ENCODE data around the gene ST6GAL1. TPM values are rescaled to one million over a fixed set of nuclear protein-coding genes. Genes with fewer than 3 reads are reported as not detected.

ST6GAL1 gene
- polyA plus RNA-seq, 1 of the 3 experiments (the other 2 are of a cell fraction) = 3.9 TPM

GRCh38 chr3:186942168-186942567 is 11.8 kb downstream of the ST6GAL1 start:
- DNase-seq = no peak
- ChIA-PET CTCF (interaction anchor here (0.7 kb wide), 1 partner anchor 120 kb away, joined by 3 read pairs; no protein-coding TSS in a partner anchor), POLR2A (no interaction called here)

More at GRCh38 chr3:186942168-186942567, 11.8 kb downstream of the ST6GAL1 start:
- H3F3A ChIP-seq (replicated peaks; ENCODE audit: insufficient read depth) = no peaks in the 10 kb centered on the region
- H3K9me3 ChIP-seq = no peaks in the 10 kb centered on the region
- H3K4me1 ChIP-seq (ENCODE audit: control insufficient read depth in 1 of 2, insufficient read depth in 2 of 2, low read depth in 1 of 2, low read length in 1 of 2) = no peaks in the 10 kb centered on the region; a peak in 1 of 4 replicates
- no peak overlapping the region for H2AFZ ChIP-seq (ENCODE audit: low read depth)
- no peak for TF ChIP-seq USF2 (IDR thresholded peaks at IDR 0.05; ENCODE audit: borderline replicate concordance, low read depth, low read length)
- TF ChIP-seq TCF12 (IDR thresholded peaks at IDR 0.05) = no peak
- TF ChIP-seq FOXJ3 (CRISPR knock-in tag; IDR thresholded peaks at IDR 0.05) = no peak
- no peak for TF ChIP-seq GABPA (IDR thresholded peaks at IDR 0.05; ENCODE audit: low read depth)
- no peak for TF ChIP-seq RXRA (IDR thresholded peaks at IDR 0.05; ENCODE audit: borderline replicate concordance, low read depth)
- no peak for TF ChIP-seq EP300 (IDR thresholded peaks at IDR 0.05; ENCODE audit: borderline replicate concordance in 1 of 2, low read depth in 1 of 2, low read length in 1 of 2)
- no peak for TF ChIP-seq SMC3 (IDR thresholded peaks at IDR 0.05; ENCODE audit: low read depth, low read length)
- TF ChIP-seq YY1 (IDR thresholded peaks at IDR 0.05; ENCODE audit: low read depth) = no peak
- no peak for TF ChIP-seq CTCF (IDR thresholded peaks at IDR 0.05)
- no peak for TF ChIP-seq USF1 (IDR thresholded peaks at IDR 0.05; ENCODE audit: borderline replicate concordance, low read depth)
- TF ChIP-seq MAX (IDR thresholded peaks at IDR 0.05; ENCODE audit: low read depth) = no peak
- no peak for TF ChIP-seq ZBTB33 (IDR thresholded peaks at IDR 0.05; ENCODE audit: borderline replicate concordance, low read depth)
- no peak overlapping the region for H3K9ac ChIP-seq
- H3K36me3 ChIP-seq (replicated peaks in 1 of 2; ENCODE audit: control insufficient read depth in 1 of 2, insufficient read depth in 2 of 2, low read length in 1 of 2) = no peaks in the 10 kb centered on the region
- no peak overlapping the region for H3K4me3 ChIP-seq (ENCODE audit: low read depth in 2 of 2, low read length in 1 of 2)
- WGBS (ENCODE audit: low lambda C conversion rate) = 88% methylated on average over 4 of the region's 4 CpGs
- no peak overlapping the region for H3K27ac ChIP-seq (ENCODE audit: low read depth in 2 of 2, low read length in 1 of 2)
- no peaks in the 10 kb centered on the region for H4K20me1 ChIP-seq (ENCODE audit: insufficient read depth)
- H3K4me2 ChIP-seq = no peak overlapping the region
- H3K79me2 ChIP-seq (ENCODE audit: insufficient read depth) = no peaks in the 10 kb centered on the region
- H3K9me2 ChIP-seq = no peaks in the 10 kb centered on the region
- no peaks in the 10 kb centered on the region for H3K27me3 ChIP-seq (ENCODE audit: insufficient read depth)

Data from SK-N-SH (cell line).